Right lung (tissue), 5 donors: Measurements from ENCODE around the gene ADGRB3. TPM values are rescaled to one million over a fixed set of nuclear protein-coding genes. Genes with fewer than 3 reads are reported as not detected.

ENCODE experiments used
- DNase-seq, 2 donors: peaks; one replicate each; pipeline ENCODE4 v3.0.0-alpha.2; 2013
- polyA plus RNA-seq, 5 donors: library from polyadenylated mRNA; unstranded; fragments of 120-200 nt; gene quantifications; one replicate each; pipeline versions ENCODE4 v1.2.1 to v1.2.3, GENCODE V29; 2013; ENCODE audit warnings: inconsistent platforms in 1 of 5, low replicate concordance in 1 of 5; ENCODE audit not compliant: insufficient read length in 5 of 5, insufficient read depth in 1 of 5

Gene ADGRB3
- polyA plus RNA-seq, 5 donors = 8.6 to 21.3 (median 15.0) TPM

- DNase-seq = no peak
Measured at GRCh38 chr6:69338431-69339162, 703.5 kb downstream of the ADGRB3 start.

GRCh38 chr6:69339163-69339550, 704.1 kb downstream of the ADGRB3 start:
- DNase-seq = no peak

GRCh38 chr6:69340196-69340595, 705.1 kb downstream of the ADGRB3 start:
- no peak for DNase-seq

- peak; percentile 37 to 60 for DNase-seq
Measured at GRCh38 chr6:69343851-69344250, 708.8 kb downstream of the ADGRB3 start.

GRCh38 chr6:69349771-69350170, 714.7 kb downstream of the ADGRB3 start:
- peak; percentile 65 to 79 for DNase-seq

GRCh38 chr6:69362209-69362608, 727.1 kb downstream of the ADGRB3 start:
- DNase-seq = no peak

- no peak for DNase-seq
Measured at GRCh38 chr6:69366831-69367230, 731.7 kb downstream of the ADGRB3 start.

- DNase-seq = peak; percentile 60 to 67
Measured at GRCh38 chr6:69368613-69369012, 733.5 kb downstream of the ADGRB3 start.

- DNase-seq = no peak
Measured at GRCh38 chr6:69370763-69371162, 735.7 kb downstream of the ADGRB3 start.

GRCh38 chr6:69378326-69378725, 743.2 kb downstream of the ADGRB3 start:
- no peak for DNase-seq

GRCh38 chr6:69379518-69379917, 744.4 kb downstream of the ADGRB3 start:
- no peak for DNase-seq

GRCh38 chr6:69383627-69384026, 748.5 kb downstream of the ADGRB3 start:
- DNase-seq = no peak

GRCh38 chr6:69386426-69386825, 751.3 kb downstream of the ADGRB3 start:
- DNase-seq = no peak

GRCh38 chr6:69390125-69390524, 755.0 kb downstream of the ADGRB3 start:
- no peak for DNase-seq

GRCh38 chr6:69391106-69391505, 756.0 kb downstream of the ADGRB3 start:
- no peak for DNase-seq

GRCh38 chr6:69392745-69393144, 757.7 kb downstream of the ADGRB3 start:
- DNase-seq = no peak

- no peak for DNase-seq
Measured at GRCh38 chr6:69398311-69398710, 763.2 kb downstream of the ADGRB3 start.

GRCh38 chr6:69398729-69399128, 763.6 kb downstream of the ADGRB3 start:
- DNase-seq = no peak

GRCh38 chr6:69408886-69409285, 773.8 kb downstream of the ADGRB3 start:
- DNase-seq = no peak

GRCh38 chr6:69416776-69417175, 781.7 kb downstream of the ADGRB3 start:
- peak; percentile 25 to 38 for DNase-seq

GRCh38 chr6:69421269-69421668, 786.2 kb downstream of the ADGRB3 start:
- no peak for DNase-seq

GRCh38 chr6:69422020-69422419, 786.9 kb downstream of the ADGRB3 start:
- no peak for DNase-seq

- no peak for DNase-seq
Measured at GRCh38 chr6:69422475-69422874, 787.4 kb downstream of the ADGRB3 start.

- DNase-seq = no peak
Measured at GRCh38 chr6:69423785-69424184, 788.7 kb downstream of the ADGRB3 start.
